WI38 (cell line): ENCODE measurements around the gene NOD1.
"Not testable (repeated sequence)": the region's sequence is repeated elsewhere in the genome, so short reads cannot be mapped to it uniquely, and the experiment has no call there.

ENCODE experiments used
- H3K4me3 ChIP-seq: 2 replicates; pipeline ENCODE4 v1.5.1; 2011; ENCODE audit warnings: low read depth, mild to moderate bottlenecking, control low read depth, low read length
- CTCF ChIP-seq: IDR thresholded peaks from 2 replicates; pipeline ENCODE4 v1.5.1; 2012; ENCODE audit warnings: low read depth, mild to moderate bottlenecking, control low read depth, low read length

NOD1 gene

GRCh38 chr7:30395676-30396075 lies 82.9 kb downstream of the NOD1 start:
- H3K4me3 ChIP-seq: no peak overlapping the region
- TF ChIP-seq CTCF: no peak

- no peak overlapping the region for H3K4me3 ChIP-seq
- TF ChIP-seq CTCF: no peak
Measured at GRCh38 chr7:30391806-30392205, 86.8 kb downstream of the NOD1 start.

GRCh38 chr7:30390736-30391636 lies 87.6 kb downstream of the NOD1 start:
- TF ChIP-seq CTCF: no peak

GRCh38 chr7:30389791-30390190 lies 88.8 kb downstream of the NOD1 start:
- H3K4me3 ChIP-seq: no peak overlapping the region
- TF ChIP-seq CTCF: no peak

More at GRCh38 chr7:30390736-30391636, 87.6 kb downstream of the NOD1 start:
- no peak overlapping the region for H3K4me3 ChIP-seq

- H3K4me3 ChIP-seq: no peak overlapping the region
- TF ChIP-seq CTCF: no peak
Measured at GRCh38 chr7:30382607-30383006, 96.0 kb downstream of the NOD1 start.

GRCh38 chr7:30380824-30381223 lies 97.8 kb downstream of the NOD1 start:
- not testable (repeated sequence) for H3K4me3 ChIP-seq

GRCh38 chr7:30380294-30380693 lies 98.3 kb downstream of the NOD1 start:
- H3K4me3 ChIP-seq: no peak overlapping the region
- TF ChIP-seq CTCF: no peak
